NCI-H2029 treated with DMSO at 0.1 percent for 48 hours (cell line): ENCODE results near the gene ANGPTL4.
"Not testable (repeated sequence)": the region's sequence is repeated elsewhere in the genome, so short reads cannot be mapped to it uniquely, and the experiment has no call there.

Source experiments
- DNase-seq: peaks from one replicate; lab custom pipeline; 2025; lab: John Stamatoyannopoulos, UW

Gene ANGPTL4

DNA sequence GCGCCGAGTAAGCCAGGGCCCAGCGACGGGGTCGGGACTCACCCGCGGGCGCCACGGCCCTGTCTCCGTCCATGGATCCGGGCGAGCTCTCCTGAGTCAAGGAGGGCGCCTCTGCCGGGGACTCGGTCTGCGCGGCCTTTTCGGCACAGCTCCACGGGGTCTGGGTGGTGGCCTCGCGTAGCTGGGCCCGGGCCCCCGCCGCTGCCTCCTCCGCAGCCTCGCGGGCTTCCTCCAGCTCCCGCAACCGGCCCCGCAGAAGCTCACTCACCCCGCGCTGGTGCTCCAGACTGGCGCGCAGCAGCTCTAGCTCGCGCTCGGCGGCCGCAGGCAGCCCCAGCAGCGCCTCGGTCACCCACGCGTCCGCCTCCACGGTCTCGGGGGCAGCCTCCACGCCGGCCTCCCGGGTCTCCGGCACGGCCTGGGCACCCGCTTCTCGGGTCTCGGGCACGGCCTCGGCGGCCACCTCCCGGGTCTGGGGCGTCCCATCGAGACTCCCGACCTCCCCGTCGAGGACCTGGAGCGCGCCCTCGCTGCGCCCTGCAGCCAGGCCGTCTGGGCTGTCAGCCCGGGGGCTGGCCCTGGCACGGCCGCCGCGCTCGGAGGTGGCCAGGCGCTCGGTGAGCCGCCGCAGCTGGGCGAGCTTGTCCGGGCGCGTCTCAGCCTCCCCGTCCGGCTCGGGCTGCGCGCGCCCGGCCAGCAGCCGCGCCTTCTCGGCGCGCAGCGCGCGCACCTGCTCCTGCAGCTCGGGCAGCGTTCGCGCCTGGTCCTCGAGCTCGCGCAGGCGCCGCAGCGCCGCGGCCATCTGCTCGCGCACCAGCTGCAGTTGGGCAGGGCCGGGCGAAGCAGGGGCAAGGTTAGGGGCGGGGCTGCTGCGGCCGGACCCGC is 29.3 kb upstream of the ANGPTL4 start:
- DNase-seq, result peak; percentile 39

DNA sequence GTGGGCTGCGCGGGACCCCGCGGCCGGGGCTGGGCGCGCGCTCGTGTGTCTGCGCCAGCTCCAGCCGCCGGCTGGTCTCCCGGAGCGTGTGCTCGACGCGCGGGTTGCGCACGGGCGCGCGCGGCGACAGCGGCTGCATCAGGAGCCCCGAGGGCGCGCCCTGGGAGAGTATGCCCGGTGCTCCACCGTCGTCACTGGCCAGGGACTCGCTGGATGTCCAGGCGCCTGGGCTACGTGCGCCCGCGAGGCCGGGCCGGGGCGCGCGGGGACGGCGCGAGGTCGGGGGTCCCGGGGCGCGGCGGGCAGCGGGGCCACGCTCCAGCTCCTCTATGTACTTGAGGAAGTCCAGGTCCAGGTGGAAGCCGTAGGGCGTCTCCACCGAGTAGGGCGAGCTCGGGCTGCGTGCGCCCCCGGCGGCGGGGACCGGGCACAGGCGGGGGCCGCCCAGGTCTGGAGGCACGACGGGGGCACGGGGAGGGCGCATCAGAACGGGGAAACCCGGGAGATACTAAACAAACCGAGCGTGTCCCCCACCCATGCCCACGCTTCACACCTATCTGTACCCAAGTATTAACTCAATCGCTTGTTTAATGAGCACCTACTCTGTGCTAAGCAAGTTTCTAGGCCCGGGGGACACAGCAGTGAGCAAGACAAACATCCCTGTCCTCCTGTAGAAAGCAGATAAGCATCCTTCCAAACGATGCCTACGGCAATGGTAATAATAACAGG is 28.4 kb upstream of the ANGPTL4 start:
- DNase-seq, result no peak

- no peak for DNase-seq
Measured at GRCh38 chr19:8336072-8336569, 27.8 kb upstream of the ANGPTL4 start.

DNA sequence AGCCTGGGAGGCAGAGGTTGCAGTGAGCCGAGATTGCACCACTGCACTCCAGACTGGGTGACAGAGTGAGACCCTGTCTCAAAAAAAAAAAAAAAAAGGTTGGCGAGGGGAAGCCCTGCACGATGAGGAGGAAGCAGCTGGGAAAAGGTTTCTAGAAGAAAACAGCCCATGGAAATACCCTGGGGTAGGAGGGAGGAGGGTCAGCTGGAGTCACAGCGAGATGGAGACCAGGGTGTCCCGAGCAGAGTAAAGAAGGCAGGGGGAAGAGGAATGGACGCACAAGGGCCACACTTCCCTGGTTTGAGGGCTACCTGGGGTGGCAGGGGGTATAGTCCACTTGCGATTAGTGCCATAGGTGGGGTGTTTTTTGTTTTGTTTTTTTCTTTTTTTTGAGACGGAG is 27.3 kb upstream of the ANGPTL4 start:
- no peak for DNase-seq

GRCh38 chr19:8337728-8338127 is 26.2 kb upstream of the ANGPTL4 start:
- no peak for DNase-seq

- no peak for DNase-seq
Measured at GRCh38 chr19:8338835-8339234, 25.1 kb upstream of the ANGPTL4 start.

GRCh38 chr19:8340341-8341096 is 23.4 kb upstream of the ANGPTL4 start:
- no peak for DNase-seq

DNA sequence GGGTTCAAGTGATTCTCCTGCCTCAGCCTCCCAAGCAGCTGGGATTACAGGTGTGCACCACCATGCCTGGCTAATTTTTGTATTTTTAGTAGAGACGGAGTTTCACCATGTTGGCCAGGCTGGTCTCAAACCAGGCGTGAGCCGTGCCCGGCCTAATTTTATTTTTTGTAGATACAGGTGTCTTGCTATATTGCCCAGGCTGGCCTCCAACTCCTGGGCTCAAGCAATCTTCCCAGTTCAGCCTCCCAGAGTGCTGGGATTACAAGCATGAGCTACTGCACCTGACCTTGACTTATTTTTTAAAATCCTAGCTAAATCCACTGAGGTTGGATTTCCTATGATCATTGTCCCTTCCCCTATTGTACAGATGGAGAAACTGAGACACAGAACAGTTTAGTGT is 22.5 kb upstream of the ANGPTL4 start:
- DNase-seq, result not testable (repeated sequence)

- DNase-seq, result no peak
Measured at GRCh38 chr19:8342316-8342683, 21.7 kb upstream of the ANGPTL4 start.

DNA sequence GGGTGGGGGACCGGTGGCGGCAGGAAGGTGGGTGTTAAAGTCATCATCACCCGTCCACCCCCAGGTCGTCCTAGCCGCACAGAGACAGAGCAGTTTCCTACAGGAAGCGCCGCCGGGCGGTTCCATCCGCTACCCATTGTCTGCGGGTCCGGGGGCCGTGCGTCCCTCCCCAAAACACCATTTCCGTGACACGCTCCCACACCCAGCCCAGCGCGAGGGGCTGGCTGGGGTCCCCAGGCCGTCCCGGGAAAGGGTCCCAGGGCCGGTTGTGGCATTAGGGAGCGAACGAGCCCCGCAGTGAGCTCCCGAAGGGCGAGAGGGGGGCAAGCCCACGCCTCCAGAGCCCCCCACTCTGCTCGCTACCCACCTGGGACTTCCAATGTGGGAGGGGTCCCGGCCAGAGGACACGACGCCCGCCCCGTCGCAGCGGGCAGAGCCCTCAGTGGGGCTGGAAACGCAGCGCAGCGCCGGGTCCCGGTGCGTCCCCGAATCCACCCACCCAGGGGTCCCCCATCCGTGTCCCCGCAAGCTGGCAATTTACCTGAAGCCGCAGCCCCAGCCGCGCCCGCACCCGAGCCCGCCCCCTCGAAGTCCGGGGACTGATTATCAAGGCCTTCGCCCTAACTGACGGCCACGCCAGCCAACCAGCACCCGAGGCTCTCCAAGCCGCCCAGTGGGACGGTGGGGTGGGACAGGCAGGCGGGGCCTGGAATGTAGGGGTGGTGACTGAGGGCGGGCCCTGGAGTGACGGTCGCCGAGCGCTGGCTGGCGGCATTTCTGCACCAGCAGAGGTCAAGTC is 21.1 kb upstream of the ANGPTL4 start, which contains the start of gene KANK3:
KANK3 (minus strand) TSS at position 579 of the 799 bp plus-strand sequence. CDS start 5,434 bp downstream, outside the sequence.
- DNase-seq, result peak; percentile 67

DNA sequence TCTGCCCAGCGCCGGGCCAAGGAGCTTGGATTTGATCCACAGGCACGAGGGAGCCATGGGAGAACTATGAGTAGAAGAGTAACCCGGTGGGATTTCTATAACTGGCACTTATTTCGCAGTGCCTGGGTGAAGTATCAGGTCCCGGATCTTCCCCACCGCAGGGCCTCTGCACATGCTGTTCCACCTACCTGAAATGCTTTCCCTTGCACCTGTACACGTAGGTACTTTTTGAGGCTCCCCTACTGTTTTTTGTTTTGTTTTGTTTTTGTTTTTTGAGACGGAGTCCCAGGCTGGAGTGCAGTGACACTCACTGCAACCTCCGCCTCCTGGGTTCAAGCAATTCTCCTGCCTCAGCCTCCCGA is 20.5 kb upstream of the ANGPTL4 start:
- DNase-seq, result no peak

- DNase-seq, result not testable (repeated sequence)
Measured at GRCh38 chr19:8349629-8350372, 14.2 kb upstream of the ANGPTL4 start.

- no peak for DNase-seq
Measured at GRCh38 chr19:8352134-8352827, 11.7 kb upstream of the ANGPTL4 start.

GRCh38 chr19:8352845-8353244 is 11.1 kb upstream of the ANGPTL4 start:
- DNase-seq, result not testable (repeated sequence)

DNA sequence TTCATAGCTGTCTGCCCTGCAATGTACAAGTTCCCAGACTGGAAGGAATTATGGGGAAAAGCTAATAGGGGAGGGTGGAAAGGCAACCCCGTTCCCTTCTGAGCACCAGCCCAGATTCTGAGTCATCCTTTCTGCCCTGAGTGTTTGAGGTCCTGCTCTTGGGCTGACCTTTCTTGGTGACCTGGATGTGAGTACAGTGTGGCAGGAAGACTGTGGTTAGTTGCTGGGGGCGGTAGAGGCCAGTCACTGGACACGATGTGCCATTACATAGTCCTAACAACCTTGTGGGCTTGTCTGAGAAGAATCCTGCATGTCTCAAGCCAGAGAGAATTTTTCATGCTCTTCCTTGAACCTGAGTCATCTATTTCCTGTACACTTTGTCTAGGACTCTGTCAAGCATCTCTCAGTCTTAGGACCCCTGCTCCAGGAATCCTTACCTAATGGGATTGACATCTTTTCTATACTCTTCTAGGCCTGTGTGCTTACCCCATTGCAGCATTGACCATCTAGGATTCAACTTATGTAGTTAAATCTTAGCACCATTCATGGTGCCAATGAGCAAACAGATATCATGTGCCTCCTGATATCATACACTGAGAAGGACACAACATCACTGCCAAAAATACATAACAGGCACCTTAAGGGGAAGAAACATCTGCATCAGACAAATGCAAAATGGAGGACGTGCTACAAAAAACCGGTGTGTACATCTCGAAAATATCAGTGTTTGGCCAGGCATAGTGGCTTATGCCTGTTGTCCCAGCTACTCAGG is 8.1 kb upstream of the ANGPTL4 start:
- no peak for DNase-seq

GRCh38 chr19:8357007-8357521 is 6.9 kb upstream of the ANGPTL4 start:
- no peak for DNase-seq

DNA sequence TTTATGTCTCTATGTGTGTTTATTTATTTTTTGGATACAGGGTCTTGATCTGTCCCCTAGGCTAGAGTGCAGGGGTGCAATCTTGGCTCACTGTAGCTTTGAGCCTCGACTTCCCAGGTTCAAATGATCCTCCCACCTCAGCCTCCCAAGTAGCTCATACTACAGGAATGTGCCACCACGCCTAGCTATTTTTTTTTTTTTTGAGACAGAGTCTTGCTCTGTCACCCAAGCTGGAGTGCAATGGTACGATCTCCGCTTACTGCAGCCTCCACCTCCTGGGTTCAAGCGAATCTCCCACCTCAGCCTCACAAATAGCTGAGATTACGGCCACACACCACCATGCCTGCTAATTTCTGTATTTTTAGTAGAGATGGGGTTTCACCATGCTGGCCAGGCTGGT is 5.0 kb upstream of the ANGPTL4 start:
- DNase-seq, result no peak

- DNase-seq, result no peak
Measured at GRCh38 chr19:8360196-8360595, 3.8 kb upstream of the ANGPTL4 start.
